ENCODE measurements around the gene SLC22A2.

The SLC22A2 gene

DNA sequence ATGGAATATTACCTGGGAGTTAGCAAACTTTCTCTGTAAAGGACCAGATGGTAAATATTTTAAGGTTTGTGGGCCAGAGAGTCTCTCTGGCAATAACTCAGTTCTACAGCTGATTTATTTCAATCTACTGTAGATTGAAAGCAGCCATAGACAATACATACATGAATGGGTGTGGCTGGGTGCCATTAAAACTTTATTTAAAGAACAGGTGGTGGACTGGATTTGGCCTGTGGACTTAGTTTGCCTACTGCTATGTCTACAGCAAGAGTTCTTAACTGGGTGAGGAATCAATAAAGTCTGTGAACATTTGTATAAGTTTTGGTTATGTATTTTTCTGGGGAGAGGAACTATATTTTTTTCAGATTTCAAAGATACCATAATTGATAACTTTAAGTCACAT lies 55.1 kb downstream of the SLC22A2 start:
- DNase-seq: no peak

DNA sequence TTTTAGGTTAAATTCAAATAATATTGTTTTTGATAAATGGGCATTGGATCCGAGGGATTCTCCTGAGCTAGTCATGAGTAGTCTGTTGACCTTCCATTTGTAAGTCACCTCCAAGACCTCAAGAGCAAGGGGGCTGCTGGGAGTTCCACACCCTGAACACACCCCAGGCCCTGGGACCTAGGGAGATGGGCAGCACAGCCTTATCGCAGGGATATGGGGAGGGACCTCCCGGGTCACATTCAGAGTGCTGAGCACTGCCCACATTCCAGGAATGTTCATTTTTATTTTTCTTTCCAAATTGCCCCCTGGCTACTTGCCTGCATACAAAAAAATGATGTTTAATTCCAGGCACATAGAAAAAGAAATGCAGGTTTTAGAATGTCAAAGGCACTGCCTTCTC lies 55.5 kb downstream of the SLC22A2 start:
- no peak for DNase-seq

GRCh38 chr6:160202411-160202810 lies 56.2 kb downstream of the SLC22A2 start:
- DNase-seq: no peak

DNA sequence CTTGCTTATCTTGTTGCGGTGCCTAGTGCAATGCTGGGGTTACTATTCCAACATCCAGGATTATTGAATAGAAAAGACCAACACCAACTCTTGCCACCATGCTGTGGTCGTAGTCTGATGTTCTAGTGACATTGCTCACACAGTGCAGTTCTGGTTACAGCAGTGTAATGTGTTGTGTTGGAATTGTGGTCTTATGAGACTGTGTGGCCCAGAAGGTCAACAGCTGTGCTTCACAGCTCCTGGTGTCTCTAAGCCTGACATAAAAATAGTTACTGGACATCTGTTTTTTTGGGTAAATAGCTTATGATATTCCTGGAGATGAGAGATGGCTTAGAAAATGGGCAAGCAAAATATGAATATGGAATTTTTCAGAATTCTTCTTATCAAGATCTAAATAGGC lies 57.6 kb downstream of the SLC22A2 start:
- no peak for DNase-seq

- no peak for DNase-seq
These were observed 59.9 kb downstream of the SLC22A2 start for GRCh38 chr6:160198606-160199211.

- no peak for DNase-seq
These were observed 61.0 kb downstream of the SLC22A2 start for GRCh38 chr6:160197662-160198061.

DNA sequence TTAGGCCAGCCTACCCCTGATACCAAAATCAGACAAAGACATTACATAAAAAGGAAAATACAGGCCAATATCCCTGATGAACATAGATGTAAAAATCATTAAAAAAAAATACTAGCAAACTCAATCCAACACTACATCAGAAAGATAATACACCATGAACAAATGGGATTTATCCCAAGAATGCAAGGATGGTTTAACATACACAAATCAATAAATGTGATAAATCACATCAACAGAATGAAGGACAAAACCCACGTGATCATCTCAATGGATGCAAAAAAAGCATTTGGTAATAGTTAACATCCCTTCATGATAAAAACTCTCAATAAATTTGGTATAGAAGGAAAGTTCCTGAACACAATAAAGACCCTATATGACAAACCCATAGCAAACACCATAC lies 63.8 kb downstream of the SLC22A2 start:
- DNase-seq: no peak

GRCh38 chr6:160192840-160193239 lies 65.8 kb downstream of the SLC22A2 start:
- DNase-seq: no peak

DNA sequence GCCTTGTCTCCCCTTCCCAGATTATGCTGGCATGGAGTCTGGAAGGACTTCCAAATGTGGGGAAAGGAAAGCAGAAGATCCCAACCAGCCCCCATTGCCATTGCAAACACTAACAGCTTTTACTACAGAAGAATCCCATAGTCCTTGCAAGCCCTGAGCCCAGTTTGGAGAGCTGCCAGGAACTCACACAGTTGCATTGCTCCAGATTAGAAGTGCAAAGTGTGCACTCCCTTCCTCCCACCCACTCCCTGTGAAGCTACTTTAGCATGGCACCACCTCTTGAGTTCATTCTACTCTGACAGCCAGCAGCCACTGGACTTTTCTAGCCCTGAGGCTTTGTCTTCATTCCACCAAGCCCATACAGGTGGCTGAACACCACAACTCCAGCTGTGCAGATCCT lies 67.6 kb downstream of the SLC22A2 start:
- DNase-seq: no peak

- no peak for DNase-seq
These were observed 68.5 kb downstream of the SLC22A2 start for GRCh38 chr6:160190081-160190480.

DNA sequence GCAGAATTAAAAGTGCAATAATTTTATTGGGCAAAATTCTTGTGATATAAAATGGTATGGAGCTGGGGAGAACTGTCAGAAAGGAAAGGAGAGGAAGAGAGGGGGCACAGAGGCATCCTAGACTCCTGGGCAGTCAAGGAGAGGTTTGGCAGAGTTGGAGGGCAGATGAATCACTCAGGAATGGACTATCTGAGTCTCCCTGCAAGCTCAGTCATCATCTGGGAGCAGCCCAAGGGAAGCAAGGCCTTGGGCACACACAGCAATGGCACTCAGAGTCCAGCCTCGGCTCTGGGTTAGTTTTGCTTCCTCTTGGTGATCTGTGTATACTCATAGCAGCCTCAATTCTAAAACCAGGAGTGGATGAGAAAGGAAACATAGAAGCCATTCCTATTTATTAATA lies 69.8 kb downstream of the SLC22A2 start:
- DNase-seq: no peak

DNA sequence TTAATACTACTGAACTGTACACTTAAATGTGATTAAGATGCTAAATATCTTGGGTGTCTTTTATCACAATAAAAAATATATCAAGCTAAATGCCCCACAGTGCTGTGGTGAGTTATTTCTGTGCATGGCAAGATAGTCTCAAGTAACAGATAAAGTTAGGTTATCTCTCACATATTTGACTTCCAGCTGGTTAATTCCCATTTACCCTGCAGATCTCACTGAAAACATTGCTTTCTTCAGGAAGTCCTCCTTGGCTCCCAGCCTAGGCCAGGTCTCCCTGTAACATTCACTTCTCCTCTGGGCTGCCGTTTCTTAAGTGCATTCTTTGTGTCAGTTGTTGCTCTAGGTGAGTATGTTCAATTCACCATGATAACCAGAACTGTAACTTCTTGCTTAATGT lies 77.9 kb downstream of the SLC22A2 start:
- no peak for DNase-seq

DNA sequence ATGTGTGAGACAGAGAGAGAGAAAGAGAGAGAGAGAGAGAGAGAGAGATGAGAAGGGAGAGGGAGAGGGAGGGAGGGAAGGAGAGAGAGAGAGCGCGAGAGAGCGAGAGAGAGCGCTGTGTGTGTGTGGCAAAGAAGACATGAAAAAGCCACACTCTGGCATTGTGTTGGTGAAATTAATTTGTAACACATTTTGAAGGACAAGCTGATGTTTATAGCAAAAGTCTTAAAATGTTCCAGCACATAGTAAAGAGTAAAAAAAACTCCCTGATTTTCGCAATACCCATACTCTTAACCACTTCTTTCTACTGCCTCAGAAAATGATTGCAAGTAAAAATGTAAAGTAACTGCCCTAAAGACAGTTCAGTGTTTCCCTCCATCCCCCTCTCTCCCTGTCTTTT lies 80.3 kb downstream of the SLC22A2 start:
- no peak for DNase-seq

- DNase-seq: no peak
These were observed 81.4 kb downstream of the SLC22A2 start for GRCh38 chr6:160177220-160177619.

DNA sequence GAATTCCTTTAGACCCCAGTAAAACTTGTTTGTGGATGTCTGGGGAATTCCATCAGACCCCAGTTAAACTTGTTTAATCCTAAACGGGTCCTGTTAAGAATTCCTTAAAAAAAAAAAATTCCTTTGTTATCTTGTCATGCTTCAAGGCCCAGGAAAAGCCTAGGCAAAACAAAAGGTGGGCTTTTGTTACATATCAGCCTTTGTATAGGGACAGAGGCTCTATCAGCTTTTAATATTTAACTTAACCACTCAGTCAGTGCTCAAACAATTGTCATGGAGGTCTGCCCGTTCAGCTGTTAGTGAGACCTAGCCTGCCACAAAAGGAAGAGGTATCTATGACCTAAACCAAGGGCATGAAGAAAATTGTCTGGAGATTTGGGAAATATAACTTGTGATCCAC lies 83.9 kb downstream of the SLC22A2 start:
- DNase-seq: no peak

GRCh38 chr6:160173806-160174527 lies 84.7 kb downstream of the SLC22A2 start:
- DNase-seq: no peak

- DNase-seq: no peak
These were observed 85.9 kb downstream of the SLC22A2 start for GRCh38 chr6:160172704-160173103.

- DNase-seq: no peak
These were observed 88.5 kb downstream of the SLC22A2 start for GRCh38 chr6:160170018-160170680.

GRCh38 chr6:160167604-160168399 lies 90.8 kb downstream of the SLC22A2 start:
- no peak for DNase-seq
